H9 (cell line): ENCODE data around the gene ERP44. TPM values are rescaled to one million over a fixed set of nuclear protein-coding genes. Genes with fewer than 3 reads are reported as not detected.

Experiments used
- DNase-seq: peaks from one replicate; pipeline ENCODE4 v3.0.0-alpha.2; 2017
- H2AFZ ChIP-seq: one replicate; pipeline ENCODE4 v1.6.1; 2013; ENCODE audit warnings: mild to moderate bottlenecking, low read length, control low read depth, moderate library complexity
- H2AK5ac ChIP-seq: 2 replicates; pipeline ENCODE4 v1.6.1; 2013; ENCODE audit warnings: low read length, control low read depth, mixed read lengths; ENCODE audit not compliant: insufficient read length
- H2BK120ac ChIP-seq: one replicate; pipeline ENCODE4 v1.6.1; 2013; ENCODE audit warnings: low read depth, mild to moderate bottlenecking, low read length, control low read depth, inconsistent platforms; ENCODE audit not compliant: poor library complexity, severe bottlenecking
- H2BK12ac ChIP-seq: 2 replicates; pipeline ENCODE4 v1.6.1; 2013; ENCODE audit warnings: low read length, control low read depth, mixed read lengths, low read depth; ENCODE audit not compliant: insufficient read length
- H2BK15ac ChIP-seq: 2 replicates; pipeline ENCODE4 v1.6.1; 2013; ENCODE audit warnings: low read depth, low read length, control low read depth
- H2BK20ac ChIP-seq: one replicate; pipeline ENCODE4 v1.6.1; 2013; ENCODE audit warnings: low read depth, mild to moderate bottlenecking, low read length, control low read depth, inconsistent platforms; ENCODE audit not compliant: poor library complexity, severe bottlenecking
- H2BK5ac ChIP-seq: 2 replicates; pipeline ENCODE4 v1.6.1; 2013; ENCODE audit warnings: low read length, control low read depth, mixed read lengths; ENCODE audit not compliant: insufficient read length
- H3K14ac ChIP-seq: 2 replicates; pipeline ENCODE4 v1.6.1; 2013; ENCODE audit warnings: low read length, control low read depth; ENCODE audit not compliant: insufficient read depth
- H3K18ac ChIP-seq: 2 replicates; pipeline ENCODE4 v1.6.1; 2013; ENCODE audit warnings: low read depth, mild to moderate bottlenecking, mixed read lengths, low read length, control low read depth; ENCODE audit not compliant: insufficient read length
- H3K23ac ChIP-seq: 2 replicates; pipeline ENCODE4 v1.6.1; 2013; ENCODE audit warnings: low read length, control low read depth, mixed read lengths, low read depth; ENCODE audit not compliant: insufficient read length
- H3K23me2 ChIP-seq: 2 replicates; pipeline ENCODE4 v1.6.1; 2013; ENCODE audit warnings: low read depth, mild to moderate bottlenecking, mixed read lengths, low read length, control low read depth; ENCODE audit not compliant: insufficient read length, poor library complexity, severe bottlenecking
- H3K27ac ChIP-seq: 2 replicates; pipeline ENCODE4 v1.5.1; 2013; ENCODE audit warnings: low read length, control low read depth, mixed read lengths, low read depth; ENCODE audit not compliant: insufficient read length
- H3K27me3 ChIP-seq: 2 replicates; pipeline ENCODE4 v1.6.1; 2013; ENCODE audit warnings: low read length, control low read depth, inconsistent platforms; ENCODE audit not compliant: insufficient read depth
- H3K4ac ChIP-seq: 2 replicates; pipeline ENCODE4 v1.6.1; 2013; ENCODE audit warnings: low read depth, mild to moderate bottlenecking, control low read depth, inconsistent platforms, low read length, moderate library complexity
- H3K4me1 ChIP-seq: 2 replicates; pipeline ENCODE4 v1.6.1; 2013; ENCODE audit warnings: low read length, control low read depth, inconsistent platforms; ENCODE audit not compliant: insufficient read depth
- H3K4me2 ChIP-seq: 2 replicates; pipeline ENCODE4 v1.6.1; 2013; ENCODE audit warnings: low read length, control low read depth, mixed read lengths; ENCODE audit not compliant: insufficient read length, insufficient read depth
- H3K56ac ChIP-seq: 2 replicates; pipeline ENCODE4 v1.6.1; 2013; ENCODE audit warnings: low read depth, mild to moderate bottlenecking, mixed read lengths, low read length, control low read depth; ENCODE audit not compliant: insufficient read length
- H3K79me1 ChIP-seq: 2 replicates; pipeline ENCODE4 v1.6.1; 2013; ENCODE audit warnings: low read depth, mild to moderate bottlenecking, moderate library complexity, low read length, control low read depth, inconsistent platforms; ENCODE audit not compliant: insufficient read depth, poor library complexity, severe bottlenecking
- H3K79me2 ChIP-seq: 2 replicates; pipeline ENCODE4 v1.6.1; 2013; ENCODE audit warnings: low read length, control low read depth, inconsistent platforms; ENCODE audit not compliant: insufficient read depth
- H3K9ac ChIP-seq: 2 replicates; pipeline ENCODE4 v1.6.1; 2013; ENCODE audit warnings: low read length, control low read depth, mixed read lengths; ENCODE audit not compliant: insufficient read length; ENCODE audit errors: extremely low read depth
- H3K9me3 ChIP-seq: one replicate; pipeline ENCODE4 v1.6.1; 2013; ENCODE audit warnings: low read depth, low read length, inconsistent platforms; ENCODE audit not compliant: control insufficient read depth
- H3T11ph ChIP-seq: one replicate; pipeline ENCODE4 v1.6.1; 2013; ENCODE audit warnings: mild to moderate bottlenecking, low read length, control low read depth, inconsistent platforms
- H4K20me1 ChIP-seq: one replicate; pipeline ENCODE4 v1.6.1; 2013; ENCODE audit not compliant: control insufficient read depth, insufficient read length, insufficient read depth
- H4K5ac ChIP-seq: 2 replicates; pipeline ENCODE4 v1.6.1; 2013; ENCODE audit warnings: low read depth, mild to moderate bottlenecking, mixed read lengths, low read length, control low read depth; ENCODE audit not compliant: insufficient read length
- H4K8ac ChIP-seq: replicated peaks from 2 replicates; pipeline ENCODE4 v1.6.1; 2013; ENCODE audit warnings: low read length, control low read depth, mixed read lengths, low read depth; ENCODE audit not compliant: insufficient read length
- H4K91ac ChIP-seq: 2 replicates; pipeline ENCODE4 v1.6.1; 2013; ENCODE audit warnings: low read depth, mild to moderate bottlenecking, moderate library complexity, mixed read lengths, low read length, control low read depth; ENCODE audit not compliant: insufficient read length
- H3K27ac Mint-ChIP-seq, 3 experiments: 2 replicates in 2 of 3; 3 replicates in 1 of 3; pipeline ENCODE4 v1.8.0; 2020 to 2021; ENCODE audit warnings: mixed read lengths in 3 of 3, mild to moderate bottlenecking in 1 of 3, moderate library complexity in 1 of 3
- H3K27me3 Mint-ChIP-seq: 2 replicates; pipeline ENCODE4 v1.8.0; 2021; ENCODE audit warnings: low read depth, mild to moderate bottlenecking, moderate library complexity, mixed read lengths
- H3K36me3 Mint-ChIP-seq, 3 experiments: 2 replicates in 2 of 3; 3 replicates in 1 of 3; pipeline ENCODE4 v1.8.0; 2020 to 2021; ENCODE audit warnings: low read depth in 3 of 3, mixed read lengths in 3 of 3; ENCODE audit not compliant: insufficient read depth in 1 of 3
- H3K4me1 Mint-ChIP-seq, 2 experiments: 2 replicates each; pipeline ENCODE4 v1.8.0; 2020; ENCODE audit warnings: mixed read lengths in 2 of 2
- H3K4me3 Mint-ChIP-seq, 2 experiments: 2 replicates in 1 of 2; 3 replicates in 1 of 2; pipeline ENCODE4 v1.8.0; 2020 to 2021; ENCODE audit warnings: mild to moderate bottlenecking in 2 of 2, mixed read lengths in 2 of 2, moderate library complexity in 1 of 2
- H3K9me3 Mint-ChIP-seq, 2 experiments: 2 replicates in 1 of 2; 3 replicates in 1 of 2; pipeline ENCODE4 v1.8.0; 2020; ENCODE audit warnings: mild to moderate bottlenecking in 2 of 2, mixed read lengths in 2 of 2, moderate library complexity in 1 of 2
- WGBS: extraction: QIAGEN DNeasy Blood & Tissue Kit; methylation state at CpG from one replicate; pipeline ENCODE4 v1.1.7; 2013; ENCODE audit warnings: missing lambda C conversion rate, low lambda C conversion rate, mixed read lengths; ENCODE audit not compliant: insufficient read length; ENCODE audit errors: extremely low coverage; 5-methylcytosine and 5-hydroxymethylcytosine counted together
- total RNA-seq: library from RNA; stranded (reverse); gene quantifications from 2 replicates; pipeline ENCODE4 v1.2.1, GENCODE V29; 2021
- TF ChIP-seq, protein P1 (sequence below): fragments of 200-600 bp; sonication (generic); conservative IDR thresholded peaks from 3 replicates; pipeline ENCODE4 v1.8.0; 2021; ENCODE audit warnings: antibody characterized with exemption, mild to moderate bottlenecking

The ERP44 gene
- total RNA-seq, 1 experiment from 2014 or later: 15.4 TPM

DNA sequence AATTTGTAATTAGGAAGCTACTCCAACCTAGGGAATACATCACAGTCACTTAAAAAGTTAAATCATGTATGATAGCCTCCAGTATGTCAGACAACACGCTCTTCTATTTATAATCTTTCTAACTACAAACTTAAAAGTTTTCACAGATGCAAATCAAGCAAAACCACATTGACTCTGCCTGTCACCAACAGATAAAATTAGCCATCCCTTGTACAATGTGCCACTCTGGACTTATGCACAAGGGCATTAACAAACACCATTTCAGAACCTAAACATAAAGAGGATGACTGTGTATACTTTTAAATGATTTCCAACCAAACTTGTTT is 14.7 kb downstream of the ERP44 start:
- H3K79me2 ChIP-seq: 0 out of 2 replicates have a peak, but pooled peaks cover 1% of the 10 kb centered on the region
- no peak overlapping the region for H4K91ac ChIP-seq
- H3K4me1 ChIP-seq: peaks cover 2% of the 10 kb centered on the region; the same call in 1 of the 2 replicates
- no peaks in the 10 kb centered on the region for H3K23me2 ChIP-seq
- H3K18ac ChIP-seq: no peak overlapping the region
- no CpG with 5 or more reads among the region's 1 CpG for WGBS
- H3K27me3 ChIP-seq: no peaks in the 10 kb centered on the region
- no peak overlapping the region for H4K5ac ChIP-seq
- no peak overlapping the region for H3K9ac ChIP-seq
- Mint-ChIP-seq H3K4me3 (no peak overlapping the region), H3K9me3 (no peaks in the 10 kb centered on the region), H3K27me3 (no peaks in the 10 kb centered on the region), H3K27ac (no peak overlapping the region; a peak in 1 of 7 replicates), H3K36me3 (no peaks in the 10 kb centered on the region), H3K4me1 (peaks cover 23 to 27% of the 10 kb centered on the region in 2 experiments)
- H3T11ph ChIP-seq: no peak overlapping the region
- TF ChIP-seq, protein P1, sequence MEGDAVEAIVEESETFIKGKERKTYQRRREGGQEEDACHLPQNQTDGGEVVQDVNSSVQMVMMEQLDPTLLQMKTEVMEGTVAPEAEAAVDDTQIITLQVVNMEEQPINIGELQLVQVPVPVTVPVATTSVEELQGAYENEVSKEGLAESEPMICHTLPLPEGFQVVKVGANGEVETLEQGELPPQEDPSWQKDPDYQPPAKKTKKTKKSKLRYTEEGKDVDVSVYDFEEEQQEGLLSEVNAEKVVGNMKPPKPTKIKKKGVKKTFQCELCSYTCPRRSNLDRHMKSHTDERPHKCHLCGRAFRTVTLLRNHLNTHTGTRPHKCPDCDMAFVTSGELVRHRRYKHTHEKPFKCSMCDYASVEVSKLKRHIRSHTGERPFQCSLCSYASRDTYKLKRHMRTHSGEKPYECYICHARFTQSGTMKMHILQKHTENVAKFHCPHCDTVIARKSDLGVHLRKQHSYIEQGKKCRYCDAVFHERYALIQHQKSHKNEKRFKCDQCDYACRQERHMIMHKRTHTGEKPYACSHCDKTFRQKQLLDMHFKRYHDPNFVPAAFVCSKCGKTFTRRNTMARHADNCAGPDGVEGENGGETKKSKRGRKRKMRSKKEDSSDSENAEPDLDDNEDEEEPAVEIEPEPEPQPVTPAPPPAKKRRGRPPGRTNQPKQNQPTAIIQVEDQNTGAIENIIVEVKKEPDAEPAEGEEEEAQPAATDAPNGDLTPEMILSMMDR: no peak
- DNase-seq: no peak
- H2AK5ac ChIP-seq: no peak overlapping the region
- H2AFZ ChIP-seq: no peak overlapping the region
- H3K56ac ChIP-seq: no peak overlapping the region
- no peaks in the 10 kb centered on the region for H3K79me1 ChIP-seq
- H2BK5ac ChIP-seq: no peak overlapping the region
- no peak overlapping the region for H4K8ac ChIP-seq
- H2BK12ac ChIP-seq: no peak overlapping the region
- no peak overlapping the region for H3K14ac ChIP-seq
- no peak overlapping the region for H3K4ac ChIP-seq
- H3K9me3 ChIP-seq: no peaks in the 10 kb centered on the region
- H2BK120ac ChIP-seq: no peak overlapping the region
- no peak overlapping the region for H3K4me2 ChIP-seq
- H2BK20ac ChIP-seq: no peak overlapping the region
- H3K23ac ChIP-seq: no peak overlapping the region
- H3K27ac ChIP-seq: no peak overlapping the region
- H2BK15ac ChIP-seq: no peak overlapping the region
- H4K20me1 ChIP-seq: no peaks in the 10 kb centered on the region
